PC-9 (cell line): Measurements from ENCODE around the gene SPTB. TPM values are rescaled to one million over a fixed set of nuclear protein-coding genes. Genes with fewer than 3 reads are reported as not detected.
A peak's percentile ranks its signal among the peaks of the same experiment; 100 is the strongest.

Experiments
- BruUV-seq: library from RNA; stranded (reverse); fragments of 400-500 nt; replicated peaks from 2 replicates; lab custom pipeline; 2021; lab: Mats Ljungman, UMichigan
- CTCF ChIA-PET: fragments of 300-600 bp; sonication (Branson Sonifier 250); formaldehyde crosslinking; loops from one replicate; lab custom pipeline; 2022; ENCODE audit warnings: antibody characterized with exemption; lab: Charles Lee
- POLR2A ChIA-PET: fragments of 300-600 bp; sonication (Branson Sonifier 250); formaldehyde crosslinking; loops from one replicate; lab custom pipeline; 2022; ENCODE audit warnings: antibody characterized with exemption; ENCODE audit not compliant: unreplicated experiment; lab: Charles Lee
- DNase-seq, 2 experiments: peaks; one replicate each; pipeline versions ENCODE4 v3.0.0 to v3.0.0-alpha.2; 2015 to 2022; ENCODE audit warnings: mixed read lengths in 1 of 2
- H2AFZ ChIP-seq: fragments of 200-600 bp; sonication (generic); 2 replicates; pipeline ENCODE4 v1.8.1; 2017; ENCODE audit warnings: antibody characterized with exemption
- H3F3A ChIP-seq: fragments of 200-600 bp; sonication (generic); 2 replicates; pipeline ENCODE4 v1.8.1; 2017; ENCODE audit warnings: antibody characterized with exemption, mild to moderate bottlenecking, low read depth; ENCODE audit not compliant: insufficient read depth
- H3K27ac ChIP-seq: fragments of 200-600 bp; sonication (generic); 2 replicates; pipeline ENCODE4 v1.6.1; 2016; ENCODE audit warnings: mixed run types
- H3K27me3 ChIP-seq: fragments of 200-600 bp; sonication (generic); 2 replicates; pipeline ENCODE4 v1.6.1; 2016; ENCODE audit warnings: low read depth, mixed run types; ENCODE audit not compliant: insufficient read depth
- H3K36me3 ChIP-seq: fragments of 200-600 bp; sonication (generic); 2 replicates; pipeline ENCODE4 v1.6.1; 2016; ENCODE audit warnings: low read depth, mixed run types
- H3K4me1 ChIP-seq: fragments of 200-600 bp; sonication (generic); replicated peaks from 2 replicates; pipeline ENCODE4 v1.6.1; 2016; ENCODE audit warnings: mixed run types; ENCODE audit not compliant: insufficient read depth
- H3K4me2 ChIP-seq: fragments of 200-600 bp; sonication (generic); 2 replicates; pipeline ENCODE4 v1.6.1; 2017; ENCODE audit warnings: mixed run types
- H3K4me3 ChIP-seq: fragments of 200-600 bp; sonication (generic); 2 replicates; pipeline ENCODE4 v1.6.1; 2016; ENCODE audit warnings: mixed run types
- H3K79me2 ChIP-seq: fragments of 200-600 bp; sonication (generic); 2 replicates; pipeline ENCODE4 v1.6.1; 2017; ENCODE audit warnings: low read depth, mixed run types
- H3K9me2 ChIP-seq: fragments of 200-600 bp; sonication (generic); 2 replicates; pipeline ENCODE4 v1.8.1; 2017; ENCODE audit warnings: mild to moderate bottlenecking; ENCODE audit not compliant: insufficient read depth
- H3K9me3 ChIP-seq: fragments of 200-600 bp; sonication (generic); 2 replicates; pipeline ENCODE4 v1.8.1; 2016; ENCODE audit warnings: low read depth; ENCODE audit not compliant: insufficient read depth
- H4K20me1 ChIP-seq: fragments of 200-600 bp; sonication (generic); 2 replicates; pipeline ENCODE4 v1.8.1; 2017; ENCODE audit not compliant: insufficient read depth
- EZH2 ChIP-seq: fragments of 200-600 bp; sonication (generic); IDR thresholded peaks from 2 replicates; pipeline ENCODE4 v1.8.0; 2017; ENCODE audit warnings: antibody characterized with exemption, low read depth
- intact Hi-C: fragments of 100-400 bp; cut with micrococcal nuclease; formaldehyde crosslinking; loops from one replicate; pipeline ENCODE4 v1.10.0; 2022; ENCODE audit not compliant: unreplicated experiment
- total RNA-seq: library from RNA; stranded (reverse); gene quantifications from 2 replicates; pipeline ENCODE4 v1.2.3, GENCODE V29; 2021
- TF ChIP-seq, protein P1 (sequence below): fragments of 200-600 bp; sonication (generic); conservative IDR thresholded peaks from 2 replicates; pipeline ENCODE4 v1.6.1; 2017; ENCODE audit warnings: mixed run types, antibody characterized with exemption, mild to moderate bottlenecking, moderate library complexity

The SPTB gene
- total RNA-seq, 1 experiment from 2014 or later: 0.50 TPM

DNA sequence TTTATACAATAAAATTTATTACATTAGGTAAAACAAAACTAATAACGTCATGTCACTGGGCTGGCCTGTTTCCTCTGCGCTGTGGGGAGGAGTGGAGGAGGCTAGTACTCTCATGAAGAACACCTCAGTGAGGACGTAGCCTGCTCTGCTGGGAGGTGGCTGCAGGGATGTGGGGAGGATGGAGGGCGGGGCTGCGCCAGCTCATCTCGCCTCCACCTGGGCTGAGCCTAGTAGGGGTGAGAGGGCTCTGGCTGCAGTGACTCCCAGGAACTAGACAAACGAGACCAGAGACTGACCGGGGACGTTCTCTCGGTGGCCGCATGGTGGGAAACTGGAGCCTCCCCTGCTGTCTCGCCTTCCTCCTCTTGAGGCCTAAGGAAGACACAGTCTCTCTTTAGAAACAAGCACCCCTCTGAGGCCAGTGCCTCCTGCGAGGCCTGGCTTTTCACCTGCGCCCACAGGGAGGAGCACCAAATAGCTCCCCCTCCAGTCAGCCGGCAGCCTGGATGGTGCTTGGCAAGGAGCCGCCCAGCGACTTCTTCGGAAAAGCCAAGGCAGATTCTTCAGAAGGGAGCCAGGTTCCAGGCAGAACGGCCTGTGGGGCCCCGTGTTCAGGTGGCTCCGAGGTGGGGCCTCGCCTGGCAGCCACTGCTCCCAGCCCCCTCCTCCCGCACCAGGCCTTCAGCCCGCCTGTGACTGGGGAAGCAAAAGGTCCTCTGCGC, 113.1 kb downstream of the SPTB start:
- POLR2A ChIA-PET: interaction anchor here (0.6 to 0.7 kb wide), 3 partner anchors 53 to 194 kb away, joined by 5 to 7 read pairs (median 7); no protein-coding TSS in a partner anchor
- no peak overlapping the region for H3K27ac ChIP-seq
- peak overlapping the region; percentile 42 for H3K4me2 ChIP-seq

DNA sequence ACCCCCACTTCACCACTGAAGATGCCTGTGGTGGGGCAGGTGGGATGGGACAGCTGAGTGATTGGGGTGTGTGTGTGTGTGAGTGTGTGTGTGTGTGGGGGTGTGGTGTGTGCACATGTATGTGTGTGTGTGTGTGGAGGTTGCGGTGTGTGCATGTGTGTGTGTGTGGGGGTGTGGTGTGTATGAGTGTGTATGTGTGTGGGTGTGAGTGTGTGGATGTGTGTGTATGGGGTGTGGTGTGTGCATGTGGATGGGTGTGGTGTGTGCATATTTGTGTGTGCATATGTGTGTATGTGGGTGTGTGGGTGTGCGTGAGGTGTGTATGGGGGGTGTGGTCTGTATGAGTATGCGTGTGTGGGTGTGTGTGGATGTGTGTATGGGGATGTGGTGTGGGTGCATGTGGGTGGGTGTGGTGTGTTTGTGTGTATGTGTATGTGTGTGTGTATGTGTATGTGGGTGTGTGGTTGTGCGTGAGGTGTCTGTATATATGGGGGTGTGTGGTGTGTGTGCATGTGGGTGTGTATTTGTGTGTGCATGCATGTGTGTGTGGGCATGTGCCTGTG, 113.9 kb downstream of the SPTB start:
- POLR2A ChIA-PET: interaction anchor here (0.6 to 0.7 kb wide), 2 partner anchors 101 to 195 kb away, joined by 5 to 7 read pairs; no protein-coding TSS in a partner anchor
- TF ChIP-seq, protein P1, sequence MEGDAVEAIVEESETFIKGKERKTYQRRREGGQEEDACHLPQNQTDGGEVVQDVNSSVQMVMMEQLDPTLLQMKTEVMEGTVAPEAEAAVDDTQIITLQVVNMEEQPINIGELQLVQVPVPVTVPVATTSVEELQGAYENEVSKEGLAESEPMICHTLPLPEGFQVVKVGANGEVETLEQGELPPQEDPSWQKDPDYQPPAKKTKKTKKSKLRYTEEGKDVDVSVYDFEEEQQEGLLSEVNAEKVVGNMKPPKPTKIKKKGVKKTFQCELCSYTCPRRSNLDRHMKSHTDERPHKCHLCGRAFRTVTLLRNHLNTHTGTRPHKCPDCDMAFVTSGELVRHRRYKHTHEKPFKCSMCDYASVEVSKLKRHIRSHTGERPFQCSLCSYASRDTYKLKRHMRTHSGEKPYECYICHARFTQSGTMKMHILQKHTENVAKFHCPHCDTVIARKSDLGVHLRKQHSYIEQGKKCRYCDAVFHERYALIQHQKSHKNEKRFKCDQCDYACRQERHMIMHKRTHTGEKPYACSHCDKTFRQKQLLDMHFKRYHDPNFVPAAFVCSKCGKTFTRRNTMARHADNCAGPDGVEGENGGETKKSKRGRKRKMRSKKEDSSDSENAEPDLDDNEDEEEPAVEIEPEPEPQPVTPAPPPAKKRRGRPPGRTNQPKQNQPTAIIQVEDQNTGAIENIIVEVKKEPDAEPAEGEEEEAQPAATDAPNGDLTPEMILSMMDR: no peak
- no peak for TF ChIP-seq EZH2
- no TSS peak for BruUV-seq
- Histone ChIP-seq H3K4me2 (no peak overlapping the region), H3K27ac (no peak overlapping the region), H3F3A (peaks cover 27% of the 10 kb centered on the region), H2AFZ (no peak overlapping the region), H3K9me3 (no peaks in the 10 kb centered on the region), H3K4me3 (no peak overlapping the region), H3K4me1 (peaks cover 31% of the 10 kb centered on the region), H3K9me2 (no peaks in the 10 kb centered on the region), H3K79me2 (no peaks in the 10 kb centered on the region), H3K27me3 (no peaks in the 10 kb centered on the region), H4K20me1 (no peaks in the 10 kb centered on the region), H3K36me3 (no peaks in the 10 kb centered on the region)
- intact Hi-C loops: loop anchor here (1.0 to 5.0 kb wide), 5 partner anchors 23 to 225 kb away; partner anchors contain the start of gene HSPA2
- no peak for DNase-seq
- CTCF ChIA-PET: interaction anchor here (0.5 to 1.3 kb wide), 9 partner anchors 24 to 417 kb away, joined by 3 to 11 read pairs (median 5); no protein-coding TSS in a partner anchor

More for the DNA sequence above, 113.1 kb downstream of the SPTB start:
- H3F3A ChIP-seq: peaks cover 19% of the 10 kb centered on the region
- no peaks in the 10 kb centered on the region for H3K9me2 ChIP-seq
- H3K4me1 ChIP-seq: peaks cover 23% of the 10 kb centered on the region
- TF ChIP-seq, protein P1: no peak
- no peak for TF ChIP-seq EZH2
- no peaks in the 10 kb centered on the region for H3K36me3 ChIP-seq
- BruUV-seq: no TSS peak
- no peaks in the 10 kb centered on the region for H3K79me2 ChIP-seq
- H3K27me3 ChIP-seq: no peaks in the 10 kb centered on the region
- intact Hi-C loops: loop anchor here (1.0 to 5.0 kb wide), 4 partner anchors 22 to 126 kb away; no protein-coding TSS in a partner anchor
- H4K20me1 ChIP-seq: no peaks in the 10 kb centered on the region
- no peak overlapping the region for H2AFZ ChIP-seq
- H3K4me3 ChIP-seq: no peak overlapping the region
- DNase-seq: peak; percentile 74 to 83
- no peaks in the 10 kb centered on the region for H3K9me3 ChIP-seq
- CTCF ChIA-PET: interaction anchor here (0.5 to 1.3 kb wide), 7 partner anchors 23 to 256 kb away, joined by 3 to 7 read pairs (median 5); no protein-coding TSS in a partner anchor
